ENCODE results near the gene FUT6. TPM values are rescaled to one million over a fixed set of nuclear protein-coding genes. Genes with fewer than 3 reads are reported as not detected.

The FUT6 gene
- total RNA-seq, 4 donors from 2014 or later: 0.17 TPM; not detected in 3

DNA sequence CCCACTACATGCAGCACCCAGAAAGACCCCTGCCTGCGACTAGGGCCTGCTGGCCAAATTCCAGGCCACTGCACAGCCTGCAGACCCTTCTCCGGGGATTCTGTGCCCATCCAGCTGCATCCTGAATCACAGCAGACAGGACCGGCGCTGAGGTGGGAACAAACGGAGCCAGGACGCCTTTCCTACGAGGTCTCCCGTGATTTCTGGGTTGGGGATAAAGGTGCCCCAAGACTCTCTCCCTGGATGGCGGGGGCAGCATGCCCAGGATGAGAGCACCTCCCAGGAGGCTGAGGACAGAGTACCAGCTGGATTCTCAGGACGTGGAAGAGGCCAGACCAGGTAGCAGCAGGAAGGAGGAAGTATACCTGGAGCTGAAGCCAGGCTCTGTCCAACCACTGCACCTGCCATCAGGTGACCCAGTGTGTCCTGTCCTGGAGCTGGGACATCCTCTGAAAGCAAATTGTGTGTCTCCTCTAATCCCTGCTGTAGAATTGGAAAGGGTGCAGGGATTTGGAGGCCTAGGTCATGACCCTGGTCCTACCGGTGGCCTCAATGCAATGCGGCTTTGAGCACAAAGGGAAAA is 34.2 kb upstream of the FUT6 start:
- Histone ChIP-seq H3K27me3 (peaks cover 0 to 6% (median 0%) of the 10 kb centered on the region in 4 donors), H3K36me3 (no peaks in the 10 kb centered on the region), H3K4me1 (peaks cover 0 to 26% (median 7%) of the 10 kb centered on the region in 4 donors), H3K9me3 (no peaks in the 10 kb centered on the region), H3K27ac (replicated peaks in 1 of 4) (no peak overlapping the region), H3K4me3 (no peak overlapping the region)
- no peak for DNase-seq (ENCODE audit: extremely low spot score)
- WGBS: 84% methylated on average over 10 of the region's 12 CpGs
- intact Hi-C loops (cut with DNase I): no loop called here
- TF ChIP-seq POLR2AphosphoS5 (IDR thresholded peaks at IDR 0.05) (no peak), EP300 (IDR thresholded peaks at IDR 0.05) (no peak), POLR2A (IDR thresholded peaks at IDR 0.05; ENCODE audit: low read depth) (no peak)
- TF ChIP-seq, protein P1, sequence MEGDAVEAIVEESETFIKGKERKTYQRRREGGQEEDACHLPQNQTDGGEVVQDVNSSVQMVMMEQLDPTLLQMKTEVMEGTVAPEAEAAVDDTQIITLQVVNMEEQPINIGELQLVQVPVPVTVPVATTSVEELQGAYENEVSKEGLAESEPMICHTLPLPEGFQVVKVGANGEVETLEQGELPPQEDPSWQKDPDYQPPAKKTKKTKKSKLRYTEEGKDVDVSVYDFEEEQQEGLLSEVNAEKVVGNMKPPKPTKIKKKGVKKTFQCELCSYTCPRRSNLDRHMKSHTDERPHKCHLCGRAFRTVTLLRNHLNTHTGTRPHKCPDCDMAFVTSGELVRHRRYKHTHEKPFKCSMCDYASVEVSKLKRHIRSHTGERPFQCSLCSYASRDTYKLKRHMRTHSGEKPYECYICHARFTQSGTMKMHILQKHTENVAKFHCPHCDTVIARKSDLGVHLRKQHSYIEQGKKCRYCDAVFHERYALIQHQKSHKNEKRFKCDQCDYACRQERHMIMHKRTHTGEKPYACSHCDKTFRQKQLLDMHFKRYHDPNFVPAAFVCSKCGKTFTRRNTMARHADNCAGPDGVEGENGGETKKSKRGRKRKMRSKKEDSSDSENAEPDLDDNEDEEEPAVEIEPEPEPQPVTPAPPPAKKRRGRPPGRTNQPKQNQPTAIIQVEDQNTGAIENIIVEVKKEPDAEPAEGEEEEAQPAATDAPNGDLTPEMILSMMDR (IDR thresholded peaks at IDR 0.05): no peak

GRCh38 chr19:5870986-5871394 is 31.5 kb upstream of the FUT6 start:
- no peak for DNase-seq (ENCODE audit: extremely low spot score)
- no peaks in the 10 kb centered on the region for H3K27me3 ChIP-seq
- H3K4me1 ChIP-seq: peaks cover 0 to 2% (median 0%) of the 10 kb centered on the region in 4 donors
- no peak overlapping the region for H3K27ac ChIP-seq (replicated peaks in 1 of 4)
- no peak overlapping the region for H3K4me3 ChIP-seq
- H3K36me3 ChIP-seq: no peaks in the 10 kb centered on the region
- no peaks in the 10 kb centered on the region for H3K9me3 ChIP-seq
- WGBS: 75% methylated on average over 12 of the region's 12 CpGs
- intact Hi-C loops (cut with DNase I): no loop called here
- TF ChIP-seq POLR2AphosphoS5 (IDR thresholded peaks at IDR 0.05) (no peak), EP300 (IDR thresholded peaks at IDR 0.05) (no peak), POLR2A (IDR thresholded peaks at IDR 0.05; ENCODE audit: low read depth) (no peak)
- TF ChIP-seq, protein P1 (IDR thresholded peaks at IDR 0.05): no peak

- intact Hi-C loops (cut with DNase I): no loop called here
- WGBS: 85% methylated on average over 22 of the region's 31 CpGs
Measured at GRCh38 chr19:5867201-5868136, 28.0 kb upstream of the FUT6 start.

GRCh38 chr19:5865772-5866171 is 26.3 kb upstream of the FUT6 start:
- H3K4me3 ChIP-seq: no peak overlapping the region
- no peak for DNase-seq (ENCODE audit: extremely low spot score)
- no peaks in the 10 kb centered on the region for H3K9me3 ChIP-seq
- intact Hi-C loops (cut with DNase I): no loop called here
- no peaks in the 10 kb centered on the region for H3K36me3 ChIP-seq
- 93% methylated on average over 10 of the region's 11 CpGs for WGBS
- H3K4me1 ChIP-seq: no peaks in the 10 kb centered on the region
- no peak for TF ChIP-seq POLR2AphosphoS5 (IDR thresholded peaks at IDR 0.05)
- TF ChIP-seq, protein P1 (IDR thresholded peaks at IDR 0.05): no peak
- no peak for TF ChIP-seq EP300 (IDR thresholded peaks at IDR 0.05)
- TF ChIP-seq POLR2A (IDR thresholded peaks at IDR 0.05; ENCODE audit: low read depth): no peak
- H3K27ac ChIP-seq (replicated peaks in 1 of 4): no peak overlapping the region
- no peaks in the 10 kb centered on the region for H3K27me3 ChIP-seq

More at GRCh38 chr19:5867201-5868136, 28.0 kb upstream of the FUT6 start:
- DNase-seq (ENCODE audit: extremely low spot score): no peak
- Histone ChIP-seq H3K4me1 (peaks cover 0 to 2% (median 0%) of the 10 kb centered on the region in 4 donors), H3K27me3 (no peaks in the 10 kb centered on the region), H3K36me3 (no peaks in the 10 kb centered on the region), H3K9me3 (no peaks in the 10 kb centered on the region), H3K4me3 (no peak overlapping the region), H3K27ac (replicated peaks in 1 of 4) (no peak overlapping the region)
- no peak for TF ChIP-seq EP300 (IDR thresholded peaks at IDR 0.05)
- TF ChIP-seq POLR2A (IDR thresholded peaks at IDR 0.05; ENCODE audit: low read depth): no peak
- no peak for TF ChIP-seq POLR2AphosphoS5 (IDR thresholded peaks at IDR 0.05)
- TF ChIP-seq, protein P1 (IDR thresholded peaks at IDR 0.05): no peak

Data from esophagus muscularis mucosa (tissue), 4 donors.